GM06990 (cell line): ENCODE measurements around the gene EIF4H.

Experiments used
- DNase-seq: peaks from one replicate; pipeline ENCODE4 v3.0.0-alpha.2; 2011; ENCODE audit not compliant: insufficient read length; ENCODE audit errors: extremely low read depth
- H3K27me3 ChIP-seq: replicated peaks from 2 replicates; pipeline ENCODE4 v1.6.0; 2011; ENCODE audit warnings: low read length; ENCODE audit not compliant: control insufficient read depth, insufficient read depth
- H3K36me3 ChIP-seq: 2 replicates; pipeline ENCODE4 v1.5.1; 2011; ENCODE audit warnings: low read length; ENCODE audit not compliant: control insufficient read depth, insufficient read depth
- H3K4me3 ChIP-seq: replicated peaks from 2 replicates; pipeline ENCODE4 v1.5.1; 2011; ENCODE audit warnings: low read depth, mild to moderate bottlenecking, control low read depth, low read length
- CTCF ChIP-seq: IDR thresholded peaks from 2 replicates; pipeline ENCODE4 v1.5.1; 2011; ENCODE audit warnings: low read length, control low read depth, mild to moderate bottlenecking, inconsistent platforms; ENCODE audit not compliant: insufficient read depth, poor library complexity, severe bottlenecking

EIF4H gene

GRCh38 chr7:74226633-74227032 is 52.5 kb downstream of the EIF4H start:
- H3K27me3 ChIP-seq = no peaks in the 10 kb centered on the region
- no peak for TF ChIP-seq CTCF
- no peak for DNase-seq
- peaks cover 42% of the 10 kb centered on the region for H3K36me3 ChIP-seq
- H3K4me3 ChIP-seq = no peak overlapping the region

DNA sequence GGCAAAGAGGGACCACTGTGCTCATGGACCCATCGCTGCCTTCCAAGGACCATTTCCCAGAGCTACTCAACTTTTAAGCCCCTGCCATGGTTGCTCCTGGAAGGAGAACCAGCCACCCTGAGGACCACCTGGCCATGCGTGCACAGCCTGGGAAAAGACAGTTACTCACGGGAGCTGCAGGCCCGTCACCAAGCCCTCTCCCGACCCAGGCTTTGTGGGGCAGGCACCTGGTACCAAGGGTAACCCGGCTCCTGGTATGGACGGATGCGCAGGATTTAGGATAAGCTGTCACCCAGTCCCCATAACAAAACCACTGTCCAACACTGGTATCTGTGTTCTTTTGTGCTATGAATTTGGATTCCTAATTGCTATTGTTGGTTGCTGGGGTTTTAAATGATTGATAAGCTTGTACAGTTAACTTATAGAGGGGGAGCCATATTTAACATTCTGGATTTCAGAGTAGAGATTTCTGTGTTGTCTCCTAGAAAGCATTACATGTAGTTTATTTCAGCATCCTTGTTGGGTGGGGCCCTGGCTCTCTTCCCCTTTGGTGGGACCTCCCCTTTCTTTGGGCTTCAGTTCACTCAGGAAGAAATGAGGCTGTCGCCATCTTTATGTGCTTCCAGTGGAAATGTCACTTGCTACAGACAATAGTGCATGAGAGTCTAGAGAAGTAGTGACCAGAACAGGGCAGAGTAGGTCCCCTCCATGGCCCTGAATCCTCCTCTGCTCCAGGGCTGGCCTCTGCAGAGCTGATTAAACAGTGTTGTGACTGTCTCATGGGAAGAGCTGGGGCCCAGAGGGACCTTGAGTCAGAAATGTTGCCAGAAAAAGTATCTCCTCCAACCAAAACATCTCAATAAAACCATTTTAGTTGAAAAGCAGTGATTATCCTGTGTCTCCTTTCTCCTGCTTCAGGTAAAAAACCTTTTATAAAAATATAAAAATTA is 55.1 kb downstream of the EIF4H start:
- H3K4me3 ChIP-seq = no peak overlapping the region
- no peak for DNase-seq
- peaks cover 35% of the 10 kb centered on the region for H3K36me3 ChIP-seq
- TF ChIP-seq CTCF = no peak
- no peaks in the 10 kb centered on the region for H3K27me3 ChIP-seq

- Histone ChIP-seq H3K36me3 (peaks cover 29% of the 10 kb centered on the region), H3K27me3 (no peaks in the 10 kb centered on the region), H3K4me3 (no peak overlapping the region)
- peak; percentile 66 for DNase-seq
- no peak for TF ChIP-seq CTCF
Observed at GRCh38 chr7:74230446-74231231, 56.5 kb downstream of the EIF4H start.

GRCh38 chr7:74231232-74231590 is 57.1 kb downstream of the EIF4H start:
- TF ChIP-seq CTCF = no peak
- peak; percentile 69 for DNase-seq
- H3K36me3 ChIP-seq = peaks cover 26% of the 10 kb centered on the region
- H3K4me3 ChIP-seq = no peak overlapping the region
- no peaks in the 10 kb centered on the region for H3K27me3 ChIP-seq

- DNase-seq = no peak
- Histone ChIP-seq H3K4me3 (no peak overlapping the region), H3K27me3 (no peaks in the 10 kb centered on the region), H3K36me3 (peaks cover 33% of the 10 kb centered on the region)
- TF ChIP-seq CTCF = no peak
Observed at GRCh38 chr7:74233655-74234285, 59.6 kb downstream of the EIF4H start.
